Hepatocyte (in vitro differentiated cells): ENCODE data around the gene PMEPA1. TPM values are rescaled to one million over a fixed set of nuclear protein-coding genes. Genes with fewer than 3 reads are reported as not detected.
"Not testable (repeated sequence)": the region's sequence is repeated elsewhere in the genome, so short reads cannot be mapped to it uniquely, and the experiment has no call there.

Experiments
- DNase-seq: peaks from one replicate; pipeline ENCODE4 v3.0.0-alpha.2; 2016; ENCODE audit warnings: low spot score
- H2AFZ ChIP-seq: fragments of 200-600 bp; sonication (generic); 2 replicates; pipeline ENCODE4 v1.6.0; 2016; ENCODE audit warnings: antibody characterized with exemption, mild to moderate bottlenecking
- H3K27ac ChIP-seq: fragments of 200-600 bp; sonication (generic); 2 replicates; pipeline ENCODE4 v1.5.1; 2016; ENCODE audit warnings: mild to moderate bottlenecking
- H3K27me3 ChIP-seq: fragments of 200-600 bp; sonication (generic); 2 replicates; pipeline ENCODE4 v1.6.1; 2016
- H3K36me3 ChIP-seq: fragments of 200-600 bp; sonication (generic); replicated peaks from 2 replicates; pipeline ENCODE4 v1.5.1; 2016; ENCODE audit warnings: low read depth; ENCODE audit not compliant: insufficient read depth
- H3K4me1 ChIP-seq: fragments of 200-600 bp; sonication (generic); 2 replicates; pipeline ENCODE4 v1.5.1; 2016; ENCODE audit warnings: mild to moderate bottlenecking, moderate library complexity; ENCODE audit not compliant: insufficient read depth
- H3K4me2 ChIP-seq: fragments of 200-600 bp; sonication (generic); 2 replicates; pipeline ENCODE4 v1.6.0; 2016
- H3K4me3 ChIP-seq: fragments of 200-600 bp; sonication (generic); 2 replicates; pipeline ENCODE4 v1.5.1; 2016; ENCODE audit warnings: mild to moderate bottlenecking
- H3K79me2 ChIP-seq: fragments of 200-600 bp; sonication (generic); 2 replicates; pipeline ENCODE4 v1.6.0; 2017; ENCODE audit warnings: mild to moderate bottlenecking
- H3K9me2 ChIP-seq: fragments of 200-600 bp; sonication (generic); replicated peaks from 2 replicates; pipeline ENCODE4 v1.6.0; 2017; ENCODE audit warnings: mild to moderate bottlenecking; ENCODE audit not compliant: insufficient read depth
- H3K9me3 ChIP-seq: fragments of 200-600 bp; sonication (generic); 2 replicates; pipeline ENCODE4 v1.5.1; 2016; ENCODE audit warnings: low read depth, mild to moderate bottlenecking
- H4K20me1 ChIP-seq: fragments of 200-600 bp; sonication (generic); 2 replicates; pipeline ENCODE4 v1.6.0; 2016; ENCODE audit warnings: mild to moderate bottlenecking; ENCODE audit not compliant: insufficient read depth, poor library complexity, severe bottlenecking
- CTCF ChIP-seq: fragments of 200-600 bp; sonication (generic); IDR thresholded peaks from 2 replicates; pipeline ENCODE4 v1.5.1; 2016; ENCODE audit warnings: antibody characterized with exemption, mild to moderate bottlenecking; ENCODE audit not compliant: poor library complexity
- EZH2 ChIP-seq: fragments of 200-600 bp; sonication (generic); IDR thresholded peaks from 2 replicates; pipeline ENCODE4 v1.6.1; 2016; ENCODE audit warnings: antibody characterized with exemption, mild to moderate bottlenecking, borderline replicate concordance
- EZH2phosphoT487 ChIP-seq: fragments of 200-600 bp; sonication (generic); IDR thresholded peaks from one replicate; pipeline ENCODE4 v1.6.1; 2018; ENCODE audit warnings: antibody characterized with exemption, mild to moderate bottlenecking, low read depth, moderate library complexity; ENCODE audit not compliant: unreplicated experiment, severe bottlenecking
- WGBS: methylation state at CpG from one replicate; pipeline ENCODE4 v1.1.6; 2016; ENCODE audit warnings: low lambda C conversion rate; ENCODE audit errors: missing lambda C conversion rate; 5-methylcytosine and 5-hydroxymethylcytosine counted together
- polyA plus RNA-seq: library from polyadenylated mRNA; unstranded; fragments of >200 nt; fragmentation: Nextera tagmentation; extraction: Ambion mirVana; gene quantifications from 2 replicates; pipeline ENCODE4 v1.2.1, GENCODE V29; 2016
- total RNA-seq: library from RNA; depleted of rRNA; stranded (reverse); fragments of >200 nt; gene quantifications from 2 replicates; pipeline ENCODE4 v1.2.3, GENCODE V29; 2014

The PMEPA1 gene
- total and polyA plus RNA-seq, 2 experiments from 2014 or later = 6.8 to 40.3 TPM

- Histone ChIP-seq H4K20me1 (no peaks in the 10 kb centered on the region), H3K79me2 (no peaks in the 10 kb centered on the region), H3K4me2 (no peak overlapping the region), H3K4me3 (no peak overlapping the region), H2AFZ (no peak overlapping the region), H3K36me3 (no peaks in the 10 kb centered on the region), H3K9me2 (no peaks in the 10 kb centered on the region), H3K9me3 (no peaks in the 10 kb centered on the region), H3K27me3 (no peaks in the 10 kb centered on the region), H3K27ac (no peak overlapping the region), H3K4me1 (no peaks in the 10 kb centered on the region)
- TF ChIP-seq EZH2phosphoT487 (no peak), EZH2 (no peak), CTCF (no peak)
- no peak for DNase-seq
- WGBS = 87% methylated on average over 3 of the region's 4 CpGs
Observed at GRCh38 chr20:57630061-57630460, 79.8 kb downstream of the PMEPA1 start.

- H3K4me1 ChIP-seq, H3K36me3 ChIP-seq, H3K27me3 ChIP-seq, H3K9me2 ChIP-seq, H3K4me3 ChIP-seq, H3K4me2 ChIP-seq, H4K20me1 ChIP-seq, H2AFZ ChIP-seq, H3K9me3 ChIP-seq, DNase-seq, H3K79me2 ChIP-seq, H3K27ac ChIP-seq: not testable (repeated sequence)
- WGBS = 90% methylated on average over 9 of the region's 9 CpGs
Observed at GRCh38 chr20:57629491-57629901, 80.3 kb downstream of the PMEPA1 start.

- H3K9me2 ChIP-seq, H3K27ac ChIP-seq, DNase-seq, H3K36me3 ChIP-seq, H2AFZ ChIP-seq, H4K20me1 ChIP-seq, H3K79me2 ChIP-seq, H3K4me2 ChIP-seq, H3K9me3 ChIP-seq, H3K27me3 ChIP-seq, H3K4me1 ChIP-seq, H3K4me3 ChIP-seq: not testable (repeated sequence)
- WGBS = 96% methylated on average over 11 of the region's 12 CpGs
Observed at GRCh38 chr20:57628962-57629308, 80.9 kb downstream of the PMEPA1 start.

- Histone ChIP-seq H3K27ac (peak overlapping the region; percentile 49), H3K36me3 (no peaks in the 10 kb centered on the region), H3K4me1 (no peaks in the 10 kb centered on the region), H3K4me3 (no peak overlapping the region), H3K9me3 (no peaks in the 10 kb centered on the region), H2AFZ (no peak overlapping the region), H4K20me1 (no peaks in the 10 kb centered on the region), H3K79me2 (no peaks in the 10 kb centered on the region), H3K4me2 (no peak overlapping the region), H3K9me2 (no peaks in the 10 kb centered on the region), H3K27me3 (no peaks in the 10 kb centered on the region)
- WGBS = 73% methylated on average over 26 of the region's 29 CpGs
- TF ChIP-seq EZH2 = no peak
- no peak for TF ChIP-seq EZH2phosphoT487
- TF ChIP-seq CTCF = no peak
- peak; percentile 38 for DNase-seq
Observed at GRCh38 chr20:57628047-57628961, 81.5 kb downstream of the PMEPA1 start.
